Panc1 (cell line): ENCODE measurements around the gene GATA5. TPM values are rescaled to one million over a fixed set of nuclear protein-coding genes. Genes with fewer than 3 reads are reported as not detected.

Source experiments
- ATAC-seq: fragments of 200-7000 bp; cut with Tn5 transposase; 2 replicates; pipeline ENCODE4 v1.9.1; 2020; ENCODE audit warnings: mild to moderate bottlenecking, moderate library complexity
- BruUV-seq: library from RNA; stranded (reverse); fragments of 400-500 nt; replicated peaks from 2 replicates; lab custom pipeline; 2021; lab: Mats Ljungman, UMichigan
- CTCF ChIA-PET: fragments of 300-600 bp; sonication (Branson Sonifier 250); formaldehyde crosslinking; loops from one replicate; lab custom pipeline; 2022; ENCODE audit warnings: antibody characterized with exemption; lab: Charles Lee
- POLR2A ChIA-PET: fragments of 300-600 bp; sonication (Branson Sonifier 250); formaldehyde crosslinking; loops from one replicate; lab custom pipeline; 2022; ENCODE audit warnings: antibody characterized with exemption; lab: Charles Lee
- DNase-seq: peaks from one replicate; pipeline ENCODE4 v3.0.0-alpha.2; 2010; ENCODE audit warnings: low read depth, low spot score
- H3K27ac ChIP-seq: 2 replicates; pipeline ENCODE4 v1.5.1; 2011; ENCODE audit warnings: mild to moderate bottlenecking, low read length, inconsistent platforms
- H3K27me3 ChIP-seq: fragments of 200-500 bp; sonication (Bioruptor generic); 2 replicates; pipeline ENCODE4 v1.6.0; 2014; ENCODE audit warnings: low read length, inconsistent platforms; ENCODE audit not compliant: control insufficient read depth, insufficient read depth
- H3K36me3 ChIP-seq: fragments of 200-500 bp; sonication (Bioruptor generic); 2 replicates; pipeline ENCODE4 v1.5.1; 2014; ENCODE audit warnings: inconsistent platforms, mild to moderate bottlenecking, low read length, moderate library complexity; ENCODE audit not compliant: control insufficient read depth, insufficient read depth
- H3K4me1 ChIP-seq: 2 replicates; pipeline ENCODE4 v1.5.1; 2011; ENCODE audit warnings: inconsistent platforms, mild to moderate bottlenecking, low read length, moderate library complexity; ENCODE audit not compliant: control insufficient read depth, insufficient read depth
- H3K4me3 ChIP-seq, 2 experiments: 2 replicates each; pipeline ENCODE4 v1.5.1; 2011 to 2012; ENCODE audit warnings: low read depth in 2 of 2, low read length in 2 of 2, mild to moderate bottlenecking in 2 of 2, inconsistent platforms in 1 of 2, moderate library complexity in 1 of 2
- H3K9me3 ChIP-seq: fragments of 200-500 bp; sonication (Bioruptor generic); 2 replicates; pipeline ENCODE4 v1.5.1; 2014; ENCODE audit warnings: low read depth, mild to moderate bottlenecking, inconsistent platforms, low read length, moderate library complexity; ENCODE audit not compliant: control insufficient read depth, insufficient read depth
- CTCF ChIP-seq: fragments of 450-650 bp; IDR thresholded peaks from 2 replicates; pipeline ENCODE4 v1.5.1; 2017; ENCODE audit warnings: mild to moderate bottlenecking
- POLR2AphosphoS5 ChIP-seq: IDR thresholded peaks from 2 replicates; pipeline ENCODE4 v1.6.1; 2012; ENCODE audit warnings: mild to moderate bottlenecking, low read depth, low read length, moderate library complexity
- REST ChIP-seq, 2 experiments: IDR thresholded peaks; 2 replicates each; pipeline ENCODE4 v1.6.1; 2011 to 2012; ENCODE audit warnings: low read depth in 2 of 2, control low read depth in 1 of 2, low read length in 1 of 2, mild to moderate bottlenecking in 1 of 2, moderate library complexity in 1 of 2; ENCODE audit not compliant: insufficient read depth in 1 of 2
- SIN3A ChIP-seq: IDR thresholded peaks from 2 replicates; pipeline ENCODE4 v1.6.1; 2012; ENCODE audit warnings: low read depth, mild to moderate bottlenecking, low read length, moderate library complexity, borderline replicate concordance; ENCODE audit not compliant: insufficient read depth
- TCF7L2 ChIP-seq: IDR thresholded peaks from 2 replicates; pipeline ENCODE4 v1.6.1; 2011; ENCODE audit warnings: mild to moderate bottlenecking, low read depth, low read length, inconsistent platforms
- in situ Hi-C: cut with HindIII; loops from 2 replicates; pipeline ENCODE4 v1.10.0; 2016; ENCODE audit warnings: low sequenced_read_pairs, low pct_unique_long_range_greater_than_20kb
- intact Hi-C: fragments of 100-400 bp; cut with micrococcal nuclease; formaldehyde crosslinking; loops from one replicate; pipeline ENCODE4 v1.10.0; 2022; ENCODE audit not compliant: unreplicated experiment
- total RNA-seq: library from RNA; stranded (reverse); gene quantifications from one replicate; pipeline ENCODE4 v1.2.1, GENCODE V29; 2021; ENCODE audit not compliant: unreplicated experiment

GATA5 gene
- total RNA-seq, 1 experiment from 2014 or later, result 53.2 TPM

- Histone ChIP-seq H3K4me1 (peaks cover 62% of the 10 kb centered on the region), H3K27ac (peak overlapping the region; percentile 79), H3K36me3 (no peaks in the 10 kb centered on the region), H3K4me3 (no peak overlapping the region), H3K9me3 (no peaks in the 10 kb centered on the region), H3K27me3 (no peaks in the 10 kb centered on the region)
- ChIA-PET CTCF (interaction anchor here (0.5 kb wide), 1 partner anchor 87 kb away, joined by 7 read pairs; no protein-coding TSS in a partner anchor), POLR2A (interaction anchor here (0.5 kb wide), 1 partner anchor 77 kb away, joined by 13 read pairs; no protein-coding TSS in a partner anchor)
- in situ Hi-C loops (no loop called here), intact Hi-C loops (loop anchor here (5.0 kb wide), 1 partner anchor 112 kb away; no protein-coding TSS in a partner anchor)
- DNase-seq (no peak), ATAC-seq (no peak)
- no peak for TF ChIP-seq TCF7L2
- no peak for TF ChIP-seq CTCF
- TF ChIP-seq SIN3A, result no peak
- no peak for TF ChIP-seq REST (IDR thresholded peaks at IDR 0.05; ENCODE audit: insufficient read depth in 1 of 2, low read depth in 2 of 2, low read length in 1 of 2)
- TF ChIP-seq POLR2AphosphoS5, result no peak
- BruUV-seq, result no TSS peak
Measured at GRCh38 chr20:62494980-62495748, 19.4 kb upstream of the GATA5 start.

GRCh38 chr20:62494537-62494936 is 18.7 kb upstream of the GATA5 start:
- intact Hi-C loops, result loop anchor here (5.0 kb wide), 1 partner anchor 113 kb away; no protein-coding TSS in a partner anchor
- no peak overlapping the region for H3K4me3 ChIP-seq
- no peaks in the 10 kb centered on the region for H3K9me3 ChIP-seq
- BruUV-seq, result no TSS peak
- POLR2A ChIA-PET, result no interaction called here
- no peaks in the 10 kb centered on the region for H3K27me3 ChIP-seq
- no peaks in the 10 kb centered on the region for H3K36me3 ChIP-seq
- peaks cover 63% of the 10 kb centered on the region for H3K4me1 ChIP-seq
- in situ Hi-C loops, result no loop called here
- DNase-seq, result no peak
- peak overlapping the region; percentile 48 for H3K27ac ChIP-seq
- CTCF ChIA-PET, result interaction anchor here (0.5 kb wide), 1 partner anchor 87 kb away, joined by 7 read pairs; no protein-coding TSS in a partner anchor
- no peak for ATAC-seq
- TF ChIP-seq CTCF (no peak), TCF7L2 (no peak), REST (IDR thresholded peaks at IDR 0.05; ENCODE audit: insufficient read depth in 1 of 2, low read depth in 2 of 2, low read length in 1 of 2) (no peak)
